Measurements from ENCODE around the gene ANKRD33B.
A peak's percentile ranks its signal among the peaks of the same experiment; 100 is the strongest.

Gene ANKRD33B

DNA sequence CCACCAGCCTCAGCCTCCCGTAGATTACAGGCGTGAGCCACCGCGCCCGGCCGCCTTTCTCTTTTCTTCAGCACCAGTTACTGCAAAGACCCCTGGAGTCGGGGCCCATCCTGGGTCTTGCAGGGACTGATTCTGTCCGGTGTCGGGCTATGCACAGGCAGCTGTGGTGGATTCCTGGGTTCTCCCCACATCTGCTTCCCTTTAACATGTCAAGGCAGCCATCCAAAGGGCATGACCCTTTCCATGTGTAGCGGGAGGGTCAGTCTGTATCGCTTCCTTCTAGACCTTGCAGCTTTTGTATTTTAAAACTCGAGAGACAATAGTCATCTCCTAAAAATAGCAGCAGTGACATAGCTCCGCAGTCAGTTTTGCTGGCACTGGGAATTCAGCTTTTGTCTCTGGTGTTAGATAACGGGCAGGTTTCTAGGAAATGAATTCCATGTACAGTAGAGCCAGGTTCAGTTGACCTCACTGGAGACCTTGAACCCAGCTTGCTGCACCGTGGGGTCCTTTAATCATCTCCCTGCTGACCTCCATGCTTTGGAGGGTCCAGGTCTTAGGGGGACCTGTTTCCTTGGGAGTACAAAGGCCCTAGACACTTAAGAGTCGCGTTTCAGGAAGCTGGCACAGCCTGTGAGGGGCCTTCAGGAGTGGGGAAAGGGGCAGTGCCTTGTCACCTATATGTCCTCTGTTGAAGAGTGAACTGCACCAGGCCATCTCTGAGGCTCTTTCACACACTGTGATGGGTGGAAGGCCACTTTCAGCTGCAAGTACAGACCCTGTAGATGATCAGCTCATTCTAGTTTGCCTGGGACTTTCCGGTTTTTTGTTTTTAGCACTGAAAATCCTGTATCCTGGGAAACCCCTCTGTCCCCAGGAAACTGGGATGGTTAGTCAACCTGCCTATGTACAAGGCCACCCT is 13.8 kb downstream of the ANKRD33B start:
- Histone ChIP-seq H3K79me2 (ENCODE audit: low read length) (peaks cover 66% of the 10 kb centered on the region), H3K9ac (ENCODE audit: low read length) (no peak overlapping the region), H4K20me1 (ENCODE audit: insufficient read depth, low read length) (no peaks in the 10 kb centered on the region), H3K9me2 (replicated peaks; ENCODE audit: insufficient read depth, low read length) (no peaks in the 10 kb centered on the region), H3K4me2 (ENCODE audit: low read depth, low read length) (no peak overlapping the region), H3K27me3 (replicated peaks; ENCODE audit: insufficient read depth, low read length) (no peaks in the 10 kb centered on the region), H3K4me3 (ENCODE audit: low read length) (no peak overlapping the region), H3K9me3 (replicated peaks; ENCODE audit: insufficient read depth, low read length) (no peaks in the 10 kb centered on the region), H2AFZ (ENCODE audit: low read length) (no peak overlapping the region), H3K36me3 (replicated peaks; ENCODE audit: insufficient read depth, low read length) (no peaks in the 10 kb centered on the region), H3F3A (ENCODE audit: insufficient read depth, low read length) (no peaks in the 10 kb centered on the region), H3K27ac (ENCODE audit: low read length) (no peak overlapping the region), H3K4me1 (ENCODE audit: low read length) (peaks cover 19% of the 10 kb centered on the region)
- no peak for DNase-seq
- TF ChIP-seq EZH2phosphoT487 (IDR thresholded peaks at IDR 0.05; ENCODE audit: low read length) = no peak
- TF ChIP-seq EZH2 (optimal IDR thresholded peaks at IDR 0.05; ENCODE audit: low read depth, low read length) = no peak
- TF ChIP-seq, protein P1, sequence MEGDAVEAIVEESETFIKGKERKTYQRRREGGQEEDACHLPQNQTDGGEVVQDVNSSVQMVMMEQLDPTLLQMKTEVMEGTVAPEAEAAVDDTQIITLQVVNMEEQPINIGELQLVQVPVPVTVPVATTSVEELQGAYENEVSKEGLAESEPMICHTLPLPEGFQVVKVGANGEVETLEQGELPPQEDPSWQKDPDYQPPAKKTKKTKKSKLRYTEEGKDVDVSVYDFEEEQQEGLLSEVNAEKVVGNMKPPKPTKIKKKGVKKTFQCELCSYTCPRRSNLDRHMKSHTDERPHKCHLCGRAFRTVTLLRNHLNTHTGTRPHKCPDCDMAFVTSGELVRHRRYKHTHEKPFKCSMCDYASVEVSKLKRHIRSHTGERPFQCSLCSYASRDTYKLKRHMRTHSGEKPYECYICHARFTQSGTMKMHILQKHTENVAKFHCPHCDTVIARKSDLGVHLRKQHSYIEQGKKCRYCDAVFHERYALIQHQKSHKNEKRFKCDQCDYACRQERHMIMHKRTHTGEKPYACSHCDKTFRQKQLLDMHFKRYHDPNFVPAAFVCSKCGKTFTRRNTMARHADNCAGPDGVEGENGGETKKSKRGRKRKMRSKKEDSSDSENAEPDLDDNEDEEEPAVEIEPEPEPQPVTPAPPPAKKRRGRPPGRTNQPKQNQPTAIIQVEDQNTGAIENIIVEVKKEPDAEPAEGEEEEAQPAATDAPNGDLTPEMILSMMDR (IDR thresholded peaks at IDR 0.05; ENCODE audit: low read length) = no peak

DNA sequence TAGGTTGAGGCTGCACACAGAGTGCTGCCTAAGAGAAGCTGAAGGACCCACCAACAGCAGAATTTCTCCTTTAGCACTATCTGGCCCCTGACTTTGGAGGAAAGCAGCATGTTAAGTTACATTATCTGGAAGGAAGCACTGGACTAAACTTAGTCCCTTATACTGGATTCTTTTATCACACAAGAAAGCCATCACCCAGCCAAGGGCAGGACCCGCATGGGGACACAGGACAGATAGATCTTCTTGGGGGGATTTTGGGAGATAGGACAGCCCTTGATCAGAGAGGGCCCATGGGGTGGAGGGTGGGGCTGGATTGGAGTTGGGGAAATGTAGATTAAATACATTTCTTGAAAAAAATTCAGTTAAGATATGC is 14.4 kb downstream of the ANKRD33B start:
- Histone ChIP-seq H3K9ac (ENCODE audit: low read length) (no peak overlapping the region), H3K4me1 (ENCODE audit: low read length) (peaks cover 19% of the 10 kb centered on the region), H3K4me3 (ENCODE audit: low read length) (no peak overlapping the region), H3K27ac (ENCODE audit: low read length) (no peak overlapping the region), H3K4me2 (ENCODE audit: low read depth, low read length) (no peak overlapping the region), H3K9me2 (replicated peaks; ENCODE audit: insufficient read depth, low read length) (no peaks in the 10 kb centered on the region), H3K36me3 (replicated peaks; ENCODE audit: insufficient read depth, low read length) (no peaks in the 10 kb centered on the region), H4K20me1 (ENCODE audit: insufficient read depth, low read length) (no peaks in the 10 kb centered on the region), H2AFZ (ENCODE audit: low read length) (no peak overlapping the region), H3K9me3 (replicated peaks; ENCODE audit: insufficient read depth, low read length) (no peaks in the 10 kb centered on the region), H3K27me3 (replicated peaks; ENCODE audit: insufficient read depth, low read length) (no peaks in the 10 kb centered on the region), H3F3A (ENCODE audit: insufficient read depth, low read length) (no peaks in the 10 kb centered on the region), H3K79me2 (ENCODE audit: low read length) (peaks cover 69% of the 10 kb centered on the region)
- TF ChIP-seq, protein P1 (IDR thresholded peaks at IDR 0.05; ENCODE audit: low read length) = no peak
- TF ChIP-seq EZH2phosphoT487 (IDR thresholded peaks at IDR 0.05; ENCODE audit: low read length) (no peak), EZH2 (optimal IDR thresholded peaks at IDR 0.05; ENCODE audit: low read depth, low read length) (no peak)
- DNase-seq = no peak

DNA sequence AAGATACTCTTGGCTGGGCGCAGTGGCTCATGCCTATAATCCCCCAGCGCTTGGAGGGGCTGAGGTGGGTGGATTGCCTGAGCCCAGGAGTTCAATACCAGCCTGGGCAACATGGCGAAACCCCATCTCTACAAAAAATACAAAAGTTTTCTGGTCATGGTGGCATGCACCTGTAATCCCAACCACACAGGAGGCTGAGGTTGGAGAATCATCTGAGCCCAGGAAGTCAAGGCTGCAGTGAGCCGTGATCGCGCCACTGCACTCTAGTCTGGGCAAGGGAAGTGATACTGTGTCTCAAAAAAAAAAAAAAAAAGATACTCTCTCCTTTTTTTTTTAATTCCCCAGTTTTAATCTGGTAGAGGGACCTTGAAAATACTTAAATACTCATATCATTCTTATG is 15.0 kb downstream of the ANKRD33B start:
- Histone ChIP-seq H3K9me3 (replicated peaks; ENCODE audit: insufficient read depth, low read length) (no peaks in the 10 kb centered on the region), H3K4me1 (ENCODE audit: low read length) (peaks cover 19% of the 10 kb centered on the region), H4K20me1 (ENCODE audit: insufficient read depth, low read length) (no peaks in the 10 kb centered on the region), H3F3A (ENCODE audit: insufficient read depth, low read length) (no peaks in the 10 kb centered on the region), H3K79me2 (ENCODE audit: low read length) (peaks cover 69% of the 10 kb centered on the region), H3K27ac (ENCODE audit: low read length) (no peak overlapping the region), H3K9ac (ENCODE audit: low read length) (no peak overlapping the region), H3K9me2 (replicated peaks; ENCODE audit: insufficient read depth, low read length) (no peaks in the 10 kb centered on the region), H3K4me3 (ENCODE audit: low read length) (no peak overlapping the region), H3K27me3 (replicated peaks; ENCODE audit: insufficient read depth, low read length) (no peaks in the 10 kb centered on the region), H3K4me2 (ENCODE audit: low read depth, low read length) (no peak overlapping the region), H3K36me3 (replicated peaks; ENCODE audit: insufficient read depth, low read length) (no peaks in the 10 kb centered on the region), H2AFZ (ENCODE audit: low read length) (no peak overlapping the region)
- peak; percentile 7 for DNase-seq
- TF ChIP-seq, protein P1 (IDR thresholded peaks at IDR 0.05; ENCODE audit: low read length) = no peak
- no peak for TF ChIP-seq EZH2 (optimal IDR thresholded peaks at IDR 0.05; ENCODE audit: low read depth, low read length)
- no peak for TF ChIP-seq EZH2phosphoT487 (IDR thresholded peaks at IDR 0.05; ENCODE audit: low read length)

Measured in MM.1S (cell line).